WTC11 (cell line): Measurements from ENCODE around the gene SIM2. TPM values are rescaled to one million over a fixed set of nuclear protein-coding genes. Genes with fewer than 3 reads are reported as not detected.

Experiments
- ATAC-seq: fragments of 200-7000 bp; cut with Tn5 transposase; 2 replicates; pipeline ENCODE4 v1.10.0; 2021; ENCODE audit warnings: mild to moderate bottlenecking, moderate library complexity
- CTCF ChIA-PET: fragments of 300-600 bp; sonication (Branson Sonifier 250); formaldehyde crosslinking; loops from one replicate; lab custom pipeline; 2021; ENCODE audit warnings: antibody characterized with exemption; lab: Charles Lee
- POLR2A ChIA-PET: fragments of 350-600 bp; sonication (Branson Sonifier 250); formaldehyde crosslinking; loops from one replicate; lab custom pipeline; 2021; ENCODE audit warnings: antibody characterized with exemption; lab: Charles Lee
- DNase-seq: peaks from one replicate; pipeline ENCODE4 v3.0.0; 2021; ENCODE audit warnings: low spot score
- H3K27ac Mint-ChIP-seq: 2 replicates; pipeline ENCODE4 v1.8.0; 2021; ENCODE audit warnings: mixed read lengths
- H3K27me3 Mint-ChIP-seq: 2 replicates; pipeline ENCODE4 v1.8.0; 2021; ENCODE audit warnings: low read depth, mild to moderate bottlenecking, moderate library complexity, mixed read lengths
- H3K36me3 Mint-ChIP-seq: 2 replicates; pipeline ENCODE4 v1.8.0; 2021; ENCODE audit warnings: mixed read lengths
- H3K4me1 Mint-ChIP-seq: 2 replicates; pipeline ENCODE4 v1.8.0; 2022; ENCODE audit warnings: mixed read lengths
- H3K4me3 Mint-ChIP-seq: 2 replicates; pipeline ENCODE4 v1.8.0; 2021; ENCODE audit warnings: mild to moderate bottlenecking, moderate library complexity, mixed read lengths
- H3K9me3 Mint-ChIP-seq: 2 replicates; pipeline ENCODE4 v1.8.0; 2021; ENCODE audit warnings: mixed read lengths
- AFF4 ChIP-seq: sonication (generic); formaldehyde crosslinking; IDR thresholded peaks from 2 replicates; pipeline ENCODE4 v1.8.1; 2023; ENCODE audit warnings: mild to moderate bottlenecking, missing genetic modification reagents, borderline replicate concordance
- ATF2 ChIP-seq: sonication (generic); formaldehyde crosslinking; IDR thresholded peaks from 2 replicates; pipeline ENCODE4 v1.8.1; 2022; ENCODE audit warnings: low read depth, missing genetic modification reagents, borderline replicate concordance
- CTCF ChIP-seq: fragments of 200-600 bp; IDR thresholded peaks from 2 replicates; pipeline ENCODE4 v1.8.0; 2022; ENCODE audit warnings: antibody characterized with exemption
- EMX1 ChIP-seq: fragments of 250-450 bp; sonication (Bioruptor Pico); IDR thresholded peaks from 2 replicates; pipeline ENCODE4 v1.8.0; 2021; ENCODE audit warnings: mild to moderate bottlenecking
- ERG ChIP-seq: fragments of 250-450 bp; sonication (Bioruptor Pico); IDR thresholded peaks from 2 replicates; pipeline ENCODE4 v1.8.0; 2021; ENCODE audit warnings: mild to moderate bottlenecking
- FOXP4 ChIP-seq: sonication (generic); formaldehyde crosslinking; IDR thresholded peaks from 2 replicates; pipeline ENCODE4 v1.8.0; 2022; ENCODE audit warnings: mild to moderate bottlenecking, missing genetic modification reagents
- IRF2 ChIP-seq: sonication (generic); formaldehyde crosslinking; IDR thresholded peaks from 2 replicates; pipeline ENCODE4 v1.8.0; 2022; ENCODE audit warnings: low read depth, missing genetic modification reagents, borderline replicate concordance
- MAX ChIP-seq: sonication (generic); formaldehyde crosslinking; IDR thresholded peaks from 2 replicates; pipeline ENCODE4 v1.8.0; 2022; ENCODE audit warnings: mild to moderate bottlenecking, missing genetic modification reagents
- MYBL2 ChIP-seq: sonication (generic); formaldehyde crosslinking; IDR thresholded peaks from 2 replicates; pipeline ENCODE4 v1.8.1; 2023; ENCODE audit warnings: mild to moderate bottlenecking, moderate library complexity, missing genetic modification reagents
- NFATC4 ChIP-seq: fragments of 250-450 bp; sonication (Bioruptor Pico); IDR thresholded peaks from 2 replicates; pipeline ENCODE4 v1.9.0; 2021; ENCODE audit warnings: mild to moderate bottlenecking
- NR1H2 ChIP-seq: sonication (generic); formaldehyde crosslinking; IDR thresholded peaks from 2 replicates; pipeline ENCODE4 v1.9.0; 2021; ENCODE audit warnings: mild to moderate bottlenecking, moderate library complexity, missing genetic modification reagents
- TEAD1 ChIP-seq: sonication (generic); formaldehyde crosslinking; IDR thresholded peaks from 2 replicates; pipeline ENCODE4 v1.8.0; 2022; ENCODE audit warnings: mild to moderate bottlenecking, missing genetic modification reagents
- TP53 ChIP-seq: sonication (generic); formaldehyde crosslinking; IDR thresholded peaks from 2 replicates; pipeline ENCODE4 v1.8.1; 2023; ENCODE audit warnings: mild to moderate bottlenecking, missing genetic modification reagents
- ZNF281 ChIP-seq: sonication (generic); formaldehyde crosslinking; IDR thresholded peaks from 2 replicates; pipeline ENCODE4 v1.8.0; 2023; ENCODE audit warnings: mild to moderate bottlenecking, missing genetic modification reagents
- ZNF416 ChIP-seq: fragments of 250-450 bp; sonication (Bioruptor Pico); IDR thresholded peaks from 2 replicates; pipeline ENCODE4 v1.9.0; 2021; ENCODE audit warnings: mild to moderate bottlenecking, inconsistent platforms
- ZNF423 ChIP-seq: fragments of 250-450 bp; sonication (Bioruptor Pico); IDR thresholded peaks from 2 replicates; pipeline ENCODE4 v2.1.2; 2022; ENCODE audit warnings: mild to moderate bottlenecking, moderate library complexity
- ZNF512 ChIP-seq: sonication (generic); formaldehyde crosslinking; IDR thresholded peaks from 2 replicates; pipeline ENCODE4 v1.8.1; 2022; ENCODE audit warnings: missing genetic modification reagents, borderline replicate concordance
- total RNA-seq: library from RNA; stranded (reverse); gene quantifications from 3 replicates; pipeline ENCODE4 v1.2.3, GENCODE V29; 2021

Gene SIM2
- total RNA-seq, 1 experiment from 2014 or later = 0.17 TPM

GRCh38 chr21:36780861-36781260 lies 81.9 kb downstream of the SIM2 start:
- H3K36me3 Mint-ChIP-seq = peaks cover 26% of the 10 kb centered on the region
- H3K27me3 Mint-ChIP-seq = no peaks in the 10 kb centered on the region
- H3K9me3 Mint-ChIP-seq = peaks cover 37% of the 10 kb centered on the region
- no peak overlapping the region for H3K4me3 Mint-ChIP-seq
- CTCF ChIA-PET = no interaction called here
- no peak for ATAC-seq
- no peak overlapping the region for H3K27ac Mint-ChIP-seq
- no peak for DNase-seq
- no peak for TF ChIP-seq ZNF281 (CRISPR knock-in tag)
- no peak for TF ChIP-seq ZNF423 (CRISPR knock-in tag)
- no peak for TF ChIP-seq NFATC4
- TF ChIP-seq NR1H2 (CRISPR knock-in tag) = no peak
- TF ChIP-seq ERG (CRISPR knock-in tag) = no peak
- no peak for TF ChIP-seq IRF2 (CRISPR knock-in tag)
- TF ChIP-seq FOXP4 = no peak
- no peak for TF ChIP-seq TP53 (CRISPR knock-in tag)
- TF ChIP-seq ZNF416 (CRISPR knock-in tag) = no peak
- TF ChIP-seq AFF4 = no peak
- TF ChIP-seq MYBL2 (CRISPR knock-in tag) = no peak
- TF ChIP-seq CTCF = no peak
- no peak for TF ChIP-seq ATF2 (CRISPR knock-in tag)
- TF ChIP-seq TEAD1 = no peak
- no peak for TF ChIP-seq EMX1 (CRISPR knock-in tag)
- no peak for TF ChIP-seq ZNF512 (CRISPR knock-in tag)
- no peak for TF ChIP-seq MAX (CRISPR knock-in tag)
- TF ChIP-seq, all 79 proteins: peak for 0
- peaks cover 11% of the 10 kb centered on the region for H3K4me1 Mint-ChIP-seq
- POLR2A ChIA-PET = no interaction called here
